SW480 (cell line): ENCODE results near the gene GFOD2.

Experiments used
- DNase-seq: peaks from one replicate; pipeline ENCODE4 v3.0.0-alpha.2; 2016; ENCODE audit warnings: low spot score

The GFOD2 gene

DNA sequence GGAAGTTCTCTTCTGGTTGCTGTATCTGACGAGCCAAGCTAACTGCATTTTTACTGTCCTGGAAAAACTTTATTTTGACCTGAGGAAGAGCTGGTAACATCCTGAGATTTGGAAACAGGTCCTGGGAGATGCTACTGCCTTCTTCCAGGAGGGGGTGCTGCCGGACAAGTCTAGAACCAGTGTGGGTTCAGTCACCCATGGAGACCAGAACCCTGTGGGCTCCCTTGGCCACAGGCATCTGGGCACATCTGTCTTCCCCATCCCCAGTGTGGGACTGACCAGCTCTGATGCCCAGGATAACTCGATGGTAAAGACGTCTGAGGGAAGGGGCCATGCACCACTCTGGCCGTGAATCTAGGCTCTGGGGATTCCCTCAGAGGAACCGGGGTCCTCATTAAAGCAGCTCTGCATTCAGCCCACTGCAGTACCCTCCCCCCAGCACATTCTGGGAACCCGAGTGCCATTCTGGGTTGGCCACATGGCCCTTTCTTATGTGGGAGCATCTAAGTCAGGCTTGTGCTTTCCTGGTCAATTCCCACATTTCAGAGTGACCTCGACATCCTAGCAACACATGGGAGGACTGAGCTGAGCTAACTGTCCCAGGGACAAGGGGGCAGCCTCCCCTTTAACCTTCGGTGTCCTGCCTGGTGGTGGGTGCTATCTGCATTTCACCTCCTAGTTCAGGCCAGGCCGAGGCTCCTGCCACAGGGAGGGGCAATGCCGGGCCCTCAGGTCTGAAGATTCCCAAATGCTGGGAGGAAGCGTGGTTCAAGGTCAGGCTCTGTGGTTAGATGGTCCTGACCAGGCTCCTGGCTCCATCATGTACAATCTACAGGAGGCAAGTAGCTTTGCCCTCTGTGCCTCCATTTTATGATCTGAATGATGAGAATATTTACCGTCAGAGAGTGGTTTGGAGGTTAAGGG lies 46.1 kb downstream of the GFOD2 start:
- DNase-seq, result peak; percentile 39

DNA sequence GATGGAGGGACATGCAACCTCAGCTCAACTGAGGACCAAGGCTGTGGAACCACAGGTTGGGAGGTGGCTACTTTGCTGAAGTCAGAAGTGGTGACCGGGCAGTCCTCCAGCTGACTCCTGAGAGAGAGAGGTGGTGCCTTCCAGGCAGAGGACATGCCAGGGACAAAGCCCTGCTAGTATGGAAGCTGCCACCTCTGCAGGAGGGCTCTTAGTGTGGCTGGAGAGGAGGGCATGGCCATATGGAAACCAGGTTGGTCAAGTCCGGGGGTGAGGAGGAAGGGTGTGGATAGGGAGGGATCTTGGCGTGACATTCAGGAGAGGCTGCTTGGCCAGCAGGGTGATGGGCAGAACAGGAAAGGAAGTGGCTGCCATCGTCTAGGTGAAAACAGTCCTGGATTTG lies 46.8 kb downstream of the GFOD2 start:
- no peak for DNase-seq

- no peak for DNase-seq
Measured at GRCh38 chr16:67669499-67670101, 49.5 kb downstream of the GFOD2 start.

DNA sequence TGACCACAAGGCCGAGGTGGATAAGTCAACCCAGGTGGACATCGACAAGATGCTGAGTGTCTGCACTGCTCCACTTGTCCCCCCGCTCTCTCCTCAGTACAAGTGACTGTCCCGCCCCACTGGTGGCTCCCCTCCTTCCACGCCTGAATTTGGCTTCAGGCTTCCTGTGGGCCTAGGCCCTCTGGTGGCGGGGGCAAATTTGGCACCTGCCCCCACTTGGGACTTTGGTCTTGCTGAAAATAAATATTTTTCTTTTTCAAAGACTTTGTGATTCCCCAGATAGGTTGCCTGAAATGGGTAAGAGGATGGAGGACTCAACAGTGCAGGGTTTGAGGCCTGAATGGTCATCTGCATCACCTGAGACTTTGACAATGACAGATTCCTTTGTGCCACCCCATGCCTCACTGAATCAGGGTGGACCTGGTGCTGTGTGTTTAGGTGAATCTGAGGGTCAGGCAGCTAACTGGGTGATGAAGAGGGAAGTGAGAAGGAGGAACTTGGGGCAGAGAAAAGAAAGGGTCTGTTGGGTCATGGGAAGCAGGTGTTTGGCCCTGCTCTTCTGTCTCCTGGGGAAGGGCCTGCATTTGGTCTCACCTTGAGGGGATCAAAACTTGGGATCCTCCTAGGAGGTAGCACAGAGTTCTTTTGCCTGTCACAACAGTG lies 50.5 kb downstream of the GFOD2 start:
- DNase-seq, result no peak

- peak; percentile 48 for DNase-seq
Measured at GRCh38 chr16:67667817-67668494, 51.2 kb downstream of the GFOD2 start.

DNA sequence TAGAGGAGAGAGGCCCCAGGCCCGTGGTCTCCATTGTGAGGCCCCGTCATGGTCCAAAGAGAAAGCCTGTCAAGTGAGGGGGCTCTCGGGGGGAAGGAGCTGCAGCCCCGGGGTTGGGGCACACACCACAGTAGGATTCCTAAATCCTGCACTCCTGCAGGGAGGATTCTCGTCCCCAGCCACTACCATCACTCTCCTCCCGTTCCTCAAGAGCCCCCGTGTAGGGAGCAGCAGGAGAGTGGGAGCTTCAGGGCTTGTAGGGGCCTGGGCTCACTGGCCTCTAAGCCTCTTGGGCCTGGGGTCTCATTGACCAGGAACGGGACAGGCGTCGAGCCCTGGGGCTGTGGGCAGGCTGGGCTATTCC lies 51.7 kb downstream of the GFOD2 start:
- no peak for DNase-seq

- DNase-seq, result peak; percentile 71
Measured at GRCh38 chr16:67666559-67667452, 52.3 kb downstream of the GFOD2 start, which contains the start of the genes C16orf86 and ENKD1. Gene C16orf86, plus strand, starts transcription at chr16:67666814. Its CDS starts 157 bp downstream, at chr16:67666971. Gene ENKD1, minus strand, starts transcription at chr16:67666750. Its CDS starts 308 bp downstream, at chr16:67666442.

DNA sequence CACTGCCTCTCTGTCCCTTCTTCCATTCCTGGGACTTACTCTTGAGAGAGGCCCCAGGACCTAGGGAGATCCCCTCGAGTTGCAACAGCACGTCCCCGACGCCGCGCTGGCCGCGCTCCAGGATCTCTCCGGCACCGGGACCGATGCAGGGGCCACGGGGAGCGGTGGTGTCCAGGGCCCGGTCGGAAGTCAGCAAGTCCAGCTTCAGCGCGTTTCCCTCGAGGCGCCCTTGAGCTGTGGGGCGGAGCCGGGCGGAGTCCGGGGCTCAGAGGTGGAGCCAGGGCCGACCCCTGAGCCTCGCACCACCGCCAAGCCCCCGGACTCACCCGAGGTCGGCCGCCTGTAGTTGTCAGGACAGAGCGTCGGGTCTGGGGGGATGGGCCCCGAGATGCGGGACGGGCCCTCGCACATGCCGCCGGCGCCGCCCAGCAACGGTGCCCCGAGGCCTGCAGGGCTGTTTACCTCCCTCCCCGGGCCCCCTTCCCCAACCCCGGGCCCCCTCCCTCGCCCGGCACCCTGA lies 53.0 kb downstream of the GFOD2 start:
- no peak for DNase-seq

- no peak for DNase-seq
Measured at GRCh38 chr16:67665598-67665997, 53.5 kb downstream of the GFOD2 start.

DNA sequence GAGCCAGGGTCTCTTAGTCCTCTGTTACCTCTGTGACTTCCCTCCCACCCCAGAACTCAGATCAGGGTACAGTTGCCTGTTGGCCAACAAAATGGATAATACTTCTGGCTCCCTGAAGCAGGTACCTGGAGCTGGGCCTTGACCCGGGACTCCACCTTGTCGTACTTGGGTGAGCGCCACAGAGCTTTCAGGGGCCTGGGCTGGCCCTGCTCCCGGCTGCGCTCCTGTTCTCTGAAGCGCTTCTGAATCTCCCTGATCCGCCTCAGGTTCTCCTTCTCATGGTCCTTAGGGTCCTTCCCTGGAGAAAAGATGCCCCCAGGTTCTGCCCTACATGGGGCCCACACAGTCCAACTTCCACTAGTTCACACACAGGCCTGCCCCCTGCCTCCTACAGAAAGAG lies 54.2 kb downstream of the GFOD2 start:
- DNase-seq, result no peak

DNA sequence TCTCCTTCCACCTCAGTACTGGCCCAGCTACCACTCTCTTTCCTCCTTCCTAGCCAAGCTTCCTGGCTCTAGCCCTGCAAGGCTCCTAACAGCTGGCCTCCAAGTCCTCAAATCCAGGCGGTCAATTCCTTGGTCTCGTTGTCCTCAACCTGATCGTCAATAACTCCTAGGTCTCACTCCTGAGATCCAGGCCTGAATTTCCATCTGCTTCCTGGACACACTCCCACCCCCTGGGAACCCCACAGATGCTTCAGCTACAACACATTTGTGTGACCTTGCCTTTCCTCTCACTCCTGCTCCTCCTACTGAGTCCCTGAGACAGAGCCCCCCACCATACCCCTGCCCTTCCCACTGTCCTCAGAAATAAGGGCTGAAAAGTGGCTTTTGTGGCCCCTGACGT lies 54.9 kb downstream of the GFOD2 start:
- no peak for DNase-seq

DNA sequence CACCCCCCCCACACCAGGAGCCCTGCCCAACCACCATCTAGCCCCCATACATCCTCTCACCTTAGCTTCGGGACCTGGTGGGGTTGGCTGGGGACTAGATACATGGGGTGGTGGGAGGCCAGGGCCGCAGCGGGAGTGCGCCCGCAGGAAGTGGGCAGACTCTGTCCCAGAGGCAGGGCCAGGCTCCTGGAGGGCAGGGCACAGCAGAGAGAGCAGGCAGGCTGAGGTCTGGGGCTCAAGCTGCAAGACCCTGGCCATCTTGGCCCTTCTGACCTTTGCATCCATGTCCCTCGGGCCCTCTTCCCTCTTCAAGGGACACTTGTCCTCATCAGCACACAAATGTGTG lies 55.3 kb downstream of the GFOD2 start:
- DNase-seq, result no peak

DNA sequence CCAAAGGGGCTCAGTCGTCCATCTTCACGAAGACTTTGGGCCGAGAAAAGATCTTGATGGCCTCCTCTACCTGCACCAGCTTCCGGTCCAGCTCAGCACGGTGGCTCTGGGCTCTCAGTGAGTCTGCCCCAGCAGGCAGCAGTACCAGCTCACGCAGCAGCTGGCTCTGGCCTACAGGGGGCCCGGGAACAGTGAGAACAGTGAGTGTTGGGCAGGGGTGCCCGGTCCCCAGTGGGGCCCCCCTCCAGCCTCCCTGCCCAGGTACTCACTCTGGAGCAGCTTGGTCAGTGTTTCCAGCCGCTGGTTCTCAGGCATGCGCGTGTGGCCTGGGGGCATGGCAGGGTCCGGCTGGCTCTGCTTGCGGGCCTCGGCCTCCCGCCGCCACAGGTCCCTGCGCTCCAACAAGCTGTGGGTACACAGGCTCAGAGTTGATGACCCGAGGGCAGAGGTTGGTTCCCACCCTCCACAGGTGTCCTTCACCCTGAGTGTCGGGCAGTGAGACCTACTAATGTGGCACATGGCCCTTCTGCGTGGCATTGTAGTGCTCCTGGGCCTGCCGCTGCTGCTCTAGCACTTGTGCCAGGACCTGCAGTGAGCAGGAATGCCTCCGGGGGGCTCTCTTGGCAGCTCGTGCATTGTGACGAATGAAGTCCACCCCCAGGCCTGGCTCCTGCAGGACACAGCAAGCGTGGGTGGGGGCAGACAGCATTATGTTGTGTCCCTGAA lies 55.8 kb downstream of the GFOD2 start:
- DNase-seq, result no peak

- DNase-seq, result no peak
Measured at GRCh38 chr16:67662653-67663010, 56.5 kb downstream of the GFOD2 start.

- DNase-seq, result no peak
Measured at GRCh38 chr16:67661886-67662652, 57.0 kb downstream of the GFOD2 start.

DNA sequence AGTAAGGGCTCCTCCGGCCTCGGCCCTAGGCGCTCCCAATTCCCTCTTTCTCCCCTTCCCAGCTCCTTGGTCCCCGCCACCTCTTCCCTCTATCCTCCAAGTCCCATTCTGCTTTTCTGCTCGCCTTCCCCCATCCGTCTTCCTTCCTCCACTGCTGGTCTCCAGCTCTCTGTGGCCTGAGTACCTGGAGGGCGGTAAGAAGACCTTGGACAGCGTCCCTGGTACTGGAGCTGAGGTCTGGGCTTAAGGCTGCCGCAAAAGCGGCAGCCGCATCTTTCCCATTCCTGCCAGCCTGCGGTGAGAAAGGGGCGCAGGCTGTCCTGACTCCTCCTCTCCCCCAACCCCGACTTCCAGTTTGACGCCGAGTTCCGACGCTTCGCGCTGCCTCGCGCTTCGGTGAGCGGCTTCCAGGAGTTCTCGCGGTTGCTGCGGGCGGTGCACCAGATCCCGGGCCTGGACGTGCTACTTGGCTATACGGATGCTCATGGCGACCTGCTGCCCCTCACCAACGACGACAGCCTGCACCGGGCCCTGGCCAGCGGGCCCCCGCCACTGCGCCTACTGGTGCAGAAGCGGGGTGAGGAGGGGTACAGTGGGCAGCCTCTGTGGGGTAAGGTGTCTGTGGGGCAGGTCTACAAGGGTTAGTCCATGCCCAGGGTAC lies 57.9 kb downstream of the GFOD2 start:
- no peak for DNase-seq

GRCh38 chr16:67660564-67661028 lies 58.5 kb downstream of the GFOD2 start, which contains the start of gene PARD6A:
Gene PARD6A, plus strand, starts transcription at chr16:67660960. Its CDS starts 79 bp downstream, at chr16:67661039.
- DNase-seq, result peak; percentile 93

- peak; percentile 86 for DNase-seq
Measured at GRCh38 chr16:67659675-67660563, 59.2 kb downstream of the GFOD2 start, which contains the start of gene ACD. Gene ACD, minus strand, starts transcription at chr16:67660260. Its CDS starts 40 bp downstream, at chr16:67660220.
